ENCODE measurements around the gene ADAP1.

ADAP1 gene

DNA sequence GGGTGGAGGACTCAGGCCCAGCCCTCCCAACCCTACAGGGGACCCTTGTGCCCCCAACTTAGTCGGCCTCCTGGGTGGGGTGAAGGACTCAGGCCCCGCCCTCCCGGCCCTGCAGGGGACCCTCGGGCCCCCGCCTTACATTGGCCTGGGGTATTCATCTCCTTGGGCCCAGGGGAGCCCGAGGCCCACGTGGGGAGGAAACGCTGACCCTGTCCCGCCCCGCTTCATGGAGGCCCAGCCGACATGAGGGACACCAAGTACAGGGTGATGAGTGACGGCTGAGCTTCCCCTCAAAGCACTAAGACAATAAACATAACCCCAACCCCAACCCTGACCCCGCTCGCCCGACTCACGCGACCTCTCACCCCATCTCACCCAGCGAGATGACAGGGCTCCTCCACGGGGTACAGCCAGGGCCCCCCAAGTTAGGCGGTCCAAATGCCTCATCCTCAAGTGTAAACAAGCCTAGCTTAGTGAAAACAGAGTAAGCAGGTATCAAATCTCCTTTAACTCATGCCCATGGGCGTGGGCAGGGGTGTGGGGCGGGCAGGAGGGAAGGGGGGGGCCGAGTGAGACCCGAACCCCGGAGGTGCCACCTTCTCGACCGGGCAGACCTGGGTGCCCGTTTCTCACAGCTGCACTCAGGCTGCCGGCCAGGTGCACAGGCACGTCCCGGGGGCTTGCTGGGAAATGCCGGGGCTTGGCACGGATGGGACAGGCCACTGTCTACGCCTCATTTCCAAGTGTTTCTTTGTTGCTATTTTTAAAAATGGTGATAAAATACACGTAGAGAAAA is 36.7 kb upstream of the ADAP1 start:
- TF ChIP-seq GATA3 (IDR thresholded peaks at IDR 0.05; ENCODE audit: low read depth, low read length) (no peak), GATA2 (IDR thresholded peaks at IDR 0.05; ENCODE audit: low read depth, low read length) (no peak)

- TF ChIP-seq GATA2 (IDR thresholded peaks at IDR 0.05; ENCODE audit: low read depth, low read length) (no peak), GATA3 (IDR thresholded peaks at IDR 0.05; ENCODE audit: low read depth, low read length) (no peak)
These were observed 36.0 kb upstream of the ADAP1 start for GRCh38 chr7:990352-990932.

GRCh38 chr7:988963-989529 is 34.6 kb upstream of the ADAP1 start:
- no peak for TF ChIP-seq GATA2 (IDR thresholded peaks at IDR 0.05; ENCODE audit: low read depth, low read length)

GRCh38 chr7:988426-988911 is 34.0 kb upstream of the ADAP1 start:
- TF ChIP-seq GATA2 (IDR thresholded peaks at IDR 0.05; ENCODE audit: low read depth, low read length) (no peak), GATA3 (IDR thresholded peaks at IDR 0.05; ENCODE audit: low read depth, low read length) (no peak)

DNA sequence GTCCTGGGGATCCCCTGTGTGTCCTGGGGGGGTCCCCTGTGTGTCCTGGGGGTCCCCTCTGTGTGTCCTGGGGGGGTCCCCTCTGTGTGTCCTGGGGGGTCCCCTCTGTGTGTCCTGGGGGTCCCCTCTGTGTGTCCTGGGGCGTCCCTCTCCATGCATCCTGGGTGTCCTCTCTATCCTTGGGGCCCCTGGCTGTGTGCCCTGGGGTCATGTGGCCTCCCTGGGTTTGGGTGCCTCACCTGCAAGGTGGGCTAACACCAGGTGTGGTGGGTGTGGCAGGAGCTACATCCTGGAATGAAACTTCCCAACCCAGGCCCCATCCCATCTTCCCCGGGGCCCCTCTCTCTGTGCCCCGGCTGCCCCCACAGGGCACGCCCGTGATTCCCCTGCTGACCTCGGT is 33.4 kb upstream of the ADAP1 start:
- no peak for TF ChIP-seq GATA2 (IDR thresholded peaks at IDR 0.05; ENCODE audit: low read depth, low read length)

GRCh38 chr7:986766-987751 is 32.6 kb upstream of the ADAP1 start:
- no peak for TF ChIP-seq GATA3 (IDR thresholded peaks at IDR 0.05; ENCODE audit: low read depth, low read length)
- TF ChIP-seq GATA2 (IDR thresholded peaks at IDR 0.05; ENCODE audit: low read depth, low read length) = no peak

GRCh38 chr7:985915-986741 is 31.6 kb upstream of the ADAP1 start:
- TF ChIP-seq GATA3 (IDR thresholded peaks at IDR 0.05; ENCODE audit: low read depth, low read length) (no peak), GATA2 (IDR thresholded peaks at IDR 0.05; ENCODE audit: low read depth, low read length) (peak; percentile 59)

DNA sequence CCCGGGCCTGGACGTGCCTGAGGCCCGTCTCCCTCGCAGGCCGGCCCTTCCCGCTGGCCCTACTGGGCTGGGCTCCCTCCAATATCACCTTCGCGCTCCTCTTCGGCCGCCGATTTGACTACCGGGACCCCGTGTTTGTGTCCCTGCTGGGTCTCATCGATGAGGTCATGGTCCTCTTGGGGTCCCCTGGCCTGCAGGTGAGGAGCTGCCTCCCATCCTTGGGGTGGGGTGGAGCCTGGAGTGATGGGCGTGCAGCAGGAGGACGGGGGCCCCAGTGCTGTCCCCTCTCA is 30.6 kb upstream of the ADAP1 start:
- TF ChIP-seq GATA2 (IDR thresholded peaks at IDR 0.05; ENCODE audit: low read depth, low read length) (no peak), GATA3 (IDR thresholded peaks at IDR 0.05; ENCODE audit: low read depth, low read length) (no peak)

GRCh38 chr7:984361-985126 is 30.1 kb upstream of the ADAP1 start:
- no peak for TF ChIP-seq GATA2 (IDR thresholded peaks at IDR 0.05; ENCODE audit: low read depth, low read length)
- TF ChIP-seq GATA3 (IDR thresholded peaks at IDR 0.05; ENCODE audit: low read depth, low read length) = no peak

- TF ChIP-seq GATA2 (IDR thresholded peaks at IDR 0.05; ENCODE audit: low read depth, low read length) = no peak
- TF ChIP-seq GATA3 (IDR thresholded peaks at IDR 0.05; ENCODE audit: low read depth, low read length) = no peak
These were observed 29.2 kb upstream of the ADAP1 start for GRCh38 chr7:983616-984071.

GRCh38 chr7:983004-983615 is 28.6 kb upstream of the ADAP1 start, which contains the start of gene CYP2W1:
CYP2W1 (plus strand) TSS chr7:983181; CDS start chr7:983212, 31 bp downstream.
- TF ChIP-seq GATA3 (IDR thresholded peaks at IDR 0.05; ENCODE audit: low read depth, low read length) (no peak), GATA2 (IDR thresholded peaks at IDR 0.05; ENCODE audit: low read depth, low read length) (no peak)

DNA sequence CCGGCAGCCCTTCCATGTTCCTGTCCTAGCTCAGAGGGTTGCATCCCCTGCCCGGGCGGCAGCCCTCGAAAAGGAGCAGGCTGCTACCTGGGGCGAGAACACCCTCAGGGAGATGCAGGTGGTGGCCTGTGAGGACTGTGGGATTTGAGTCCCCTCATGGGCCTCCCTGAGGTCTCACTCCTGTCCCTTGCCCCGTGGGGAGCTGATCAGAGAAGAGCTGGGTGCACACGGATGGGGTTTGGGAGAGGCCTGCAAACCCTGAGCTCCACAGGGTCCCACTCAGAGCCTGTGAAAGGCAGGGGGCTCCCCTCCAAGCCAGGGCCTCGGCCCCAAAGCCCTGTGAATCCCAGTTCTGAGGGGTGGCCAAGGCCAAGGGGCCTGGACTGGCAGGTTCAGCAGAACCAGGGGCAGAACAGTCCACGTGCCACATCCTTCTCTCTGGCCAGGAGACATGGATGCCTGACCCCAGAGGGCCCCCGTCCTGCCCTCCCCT is 28.1 kb upstream of the ADAP1 start:
- no peak for TF ChIP-seq GATA2 (IDR thresholded peaks at IDR 0.05; ENCODE audit: low read depth, low read length)
- no peak for TF ChIP-seq GATA3 (IDR thresholded peaks at IDR 0.05; ENCODE audit: low read depth, low read length)

All from SH-SY5Y (cell line).